HT-29 (cell line): ENCODE data around the gene KCNN4. TPM values are rescaled to one million over a fixed set of nuclear protein-coding genes. Genes with fewer than 3 reads are reported as not detected.
A peak's percentile ranks its signal among the peaks of the same experiment; 100 is the strongest.
"Not testable (repeated sequence)": the region's sequence is repeated elsewhere in the genome, so short reads cannot be mapped to it uniquely, and the experiment has no call there.

ENCODE experiments used
- DNase-seq: peaks from one replicate; pipeline ENCODE4 v3.0.0-alpha.2; 2015; ENCODE audit warnings: low spot score
- total RNA-seq: library from RNA; depleted of rRNA; stranded (reverse); fragments of >200 nt; shearing (Covaris generic); gene quantifications from 2 replicates; pipeline ENCODE4 v1.2.3, GENCODE V29; 2014; rRNA removed

Gene KCNN4
- total RNA-seq: 0.44 TPM in 1 of 2 replicates, not detected in the other

GRCh38 chr19:43780706-43781525, at the start of gene KCNN4:
Gene KCNN4 (minus strand): TSS chr19:43780973. CDS start chr19:43780861, 112 bp downstream.
- DNase-seq: no peak

- peak; percentile 99 for DNase-seq
Observed at GRCh38 chr19:43826787-43827754, 46.3 kb upstream of the KCNN4 start, which contains the start of gene ZNF283. Gene ZNF283 (plus strand): TSS chr19:43827321. CDS start chr19:43833505, 6,184 bp downstream.

- DNase-seq: not testable (repeated sequence)
Observed at GRCh38 chr19:43824572-43824971, 43.8 kb upstream of the KCNN4 start.

- not testable (repeated sequence) for DNase-seq
Observed at GRCh38 chr19:43823856-43824255, 43.1 kb upstream of the KCNN4 start.

GRCh38 chr19:43820884-43821215, 40.1 kb upstream of the KCNN4 start:
- DNase-seq: no peak

- no peak for DNase-seq
Observed at GRCh38 chr19:43820098-43820883, 39.5 kb upstream of the KCNN4 start.

- no peak for DNase-seq
Observed at GRCh38 chr19:43818500-43818899, 37.7 kb upstream of the KCNN4 start.

- not testable (repeated sequence) for DNase-seq
Observed at GRCh38 chr19:43817454-43817853, 36.7 kb upstream of the KCNN4 start.

GRCh38 chr19:43814663-43815352, 34.0 kb upstream of the KCNN4 start:
- no peak for DNase-seq

GRCh38 chr19:43812688-43813087, 31.9 kb upstream of the KCNN4 start:
- peak; percentile 29 for DNase-seq

- no peak for DNase-seq
Observed at GRCh38 chr19:43812259-43812658, 31.5 kb upstream of the KCNN4 start.

GRCh38 chr19:43811837-43812236, 31.1 kb upstream of the KCNN4 start:
- no peak for DNase-seq

GRCh38 chr19:43809762-43810696, 29.3 kb upstream of the KCNN4 start:
- DNase-seq: peak; percentile 76

- no peak for DNase-seq
Observed at GRCh38 chr19:43807651-43808050, 26.9 kb upstream of the KCNN4 start.

GRCh38 chr19:43806848-43807247, 26.1 kb upstream of the KCNN4 start:
- DNase-seq: no peak

GRCh38 chr19:43806401-43806800, 25.6 kb upstream of the KCNN4 start:
- not testable (repeated sequence) for DNase-seq

- DNase-seq: no peak
Observed at GRCh38 chr19:43804432-43804831, 23.7 kb upstream of the KCNN4 start.

- no peak for DNase-seq
Observed at GRCh38 chr19:43802216-43802951, 21.6 kb upstream of the KCNN4 start, which contains the start of gene LYPD5. Gene LYPD5 (minus strand): TSS chr19:43802447. CDS start chr19:43802380, 67 bp downstream.
